Measurements from ENCODE around the gene STK32B. TPM values are rescaled to one million over a fixed set of nuclear protein-coding genes. Genes with fewer than 3 reads are reported as not detected.
A peak's percentile ranks its signal among the peaks of the same experiment; 100 is the strongest.

Gene STK32B
- total RNA-seq, 1 donor from 2014 or later: 3.5 TPM

GRCh38 chr4:5018096-5018495 lies 33.2 kb upstream of the STK32B start:
- peaks cover 5% of the 10 kb centered on the region for H3K4me1 Mint-ChIP-seq
- no peak overlapping the region for H3K27ac Mint-ChIP-seq (ENCODE audit: unreplicated experiment)
- H3K4me3 Mint-ChIP-seq: peak overlapping the region; percentile 28
- TF ChIP-seq CTCF (conservative IDR thresholded peaks at IDR 0.05): peak; percentile 43
- DNase-seq (ENCODE audit: low read depth, low spot score): no peak
- H3K9me3 Mint-ChIP-seq: peaks cover 3% of the 10 kb centered on the region
- H3K27me3 Mint-ChIP-seq (ENCODE audit: low read depth): no peaks in the 10 kb centered on the region
- no peaks in the 10 kb centered on the region for H3K36me3 Mint-ChIP-seq (ENCODE audit: low read depth)

- H3K4me3 Mint-ChIP-seq: peak overlapping the region; percentile 28
- DNase-seq (ENCODE audit: low read depth, low spot score): no peak
- H3K27me3 Mint-ChIP-seq (ENCODE audit: low read depth): no peaks in the 10 kb centered on the region
Observed at GRCh38 chr4:5018603-5019002, 32.7 kb upstream of the STK32B start.

GRCh38 chr4:5019274-5019673 lies 32.0 kb upstream of the STK32B start, which contains the start of gene CYTL1:
TSS of gene CYTL1 (minus strand) at chr4:5019458. CDS start at chr4:5019445, 13 bp downstream.
- DNase-seq (ENCODE audit: low read depth, low spot score): peak; percentile 23
- no peak for TF ChIP-seq CTCF (conservative IDR thresholded peaks at IDR 0.05)
- Mint-ChIP-seq H3K27ac (ENCODE audit: unreplicated experiment) (no peak within 1 kb of the TSS), H3K9me3 (peaks cover 3% of the 10 kb centered on the region), H3K36me3 (ENCODE audit: low read depth) (no peaks in the 10 kb centered on the region), H3K4me1 (peaks cover 5% of the 10 kb centered on the region), H3K4me3 (peak within 1 kb of the TSS; percentile 54), H3K27me3 (ENCODE audit: low read depth) (no peaks in the 10 kb centered on the region)

More at GRCh38 chr4:5018603-5019002, 32.7 kb upstream of the STK32B start:
- Mint-ChIP-seq H3K36me3 (ENCODE audit: low read depth) (no peaks in the 10 kb centered on the region), H3K4me1 (peaks cover 5% of the 10 kb centered on the region), H3K27ac (ENCODE audit: unreplicated experiment) (no peak overlapping the region), H3K9me3 (peaks cover 3% of the 10 kb centered on the region)
- TF ChIP-seq CTCF (conservative IDR thresholded peaks at IDR 0.05): no peak

- H3K9me3 Mint-ChIP-seq: peaks cover 3% of the 10 kb centered on the region
- no peak overlapping the region for H3K27ac Mint-ChIP-seq (ENCODE audit: unreplicated experiment)
- peaks cover 5% of the 10 kb centered on the region for H3K4me1 Mint-ChIP-seq
- no peak for DNase-seq (ENCODE audit: low read depth, low spot score)
- no peak overlapping the region for H3K4me3 Mint-ChIP-seq
- H3K27me3 Mint-ChIP-seq (ENCODE audit: low read depth): no peaks in the 10 kb centered on the region
- H3K36me3 Mint-ChIP-seq (ENCODE audit: low read depth): no peaks in the 10 kb centered on the region
- TF ChIP-seq CTCF (conservative IDR thresholded peaks at IDR 0.05): no peak
Observed at GRCh38 chr4:5019796-5020195, 31.5 kb upstream of the STK32B start.

- no peak for DNase-seq (ENCODE audit: low read depth, low spot score)
- H3K4me1 Mint-ChIP-seq: peaks cover 5% of the 10 kb centered on the region
- no peak overlapping the region for H3K4me3 Mint-ChIP-seq
- no peaks in the 10 kb centered on the region for H3K36me3 Mint-ChIP-seq (ENCODE audit: low read depth)
- H3K27me3 Mint-ChIP-seq (ENCODE audit: low read depth): no peaks in the 10 kb centered on the region
- peaks cover 3% of the 10 kb centered on the region for H3K9me3 Mint-ChIP-seq
- no peak for TF ChIP-seq CTCF (conservative IDR thresholded peaks at IDR 0.05)
- no peak overlapping the region for H3K27ac Mint-ChIP-seq (ENCODE audit: unreplicated experiment)
Observed at GRCh38 chr4:5020341-5020740, 30.9 kb upstream of the STK32B start.

Data from neural crest cell (in vitro differentiated cells).